Occipital lobe (tissue), 2 donors: Measurements from ENCODE around the gene ICAM5. TPM values are rescaled to one million over a fixed set of nuclear protein-coding genes. Genes with fewer than 3 reads are reported as not detected.
"Not testable (repeated sequence)": the region's sequence is repeated elsewhere in the genome, so short reads cannot be mapped to it uniquely, and the experiment has no call there.

Experiments used
- DNase-seq: peaks from one replicate; lab custom pipeline; 2025; lab: John Stamatoyannopoulos, UW
- total RNA-seq: library from RNA; depleted of rRNA; stranded (reverse); fragments of >200 nt; gene quantifications from one replicate; pipeline ENCODE4 v1.2.3, GENCODE V29; 2014

The ICAM5 gene
- total RNA-seq, 1 donor from 2014 or later, result 3.3 TPM

GRCh38 chr19:10317857-10318462 lies 28.2 kb downstream of the ICAM5 start:
- no peak for DNase-seq

- no peak for DNase-seq
These were observed 29.3 kb downstream of the ICAM5 start for GRCh38 chr19:10318807-10319682.

- no peak for DNase-seq
These were observed 31.1 kb downstream of the ICAM5 start for GRCh38 chr19:10320602-10321416.

GRCh38 chr19:10321417-10321797 lies 31.7 kb downstream of the ICAM5 start:
- no peak for DNase-seq

GRCh38 chr19:10321874-10322835 lies 32.4 kb downstream of the ICAM5 start:
- DNase-seq, result no peak

- no peak for DNase-seq
These were observed 36.0 kb downstream of the ICAM5 start for GRCh38 chr19:10325732-10326131.

- no peak for DNase-seq
These were observed 38.0 kb downstream of the ICAM5 start for GRCh38 chr19:10327793-10328192.

GRCh38 chr19:10328558-10329429 lies 39.0 kb downstream of the ICAM5 start:
- no peak for DNase-seq

GRCh38 chr19:10329555-10329954 lies 39.8 kb downstream of the ICAM5 start:
- DNase-seq, result no peak

GRCh38 chr19:10332158-10332964 lies 42.6 kb downstream of the ICAM5 start:
- no peak for DNase-seq

GRCh38 chr19:10332965-10333757 lies 43.4 kb downstream of the ICAM5 start, which contains the start of gene RAVER1:
Gene RAVER1 (minus strand): TSS chr19:10333529. CDS start chr19:10333507, 22 bp downstream.
- peak; percentile 94 for DNase-seq

GRCh38 chr19:10333758-10334587 lies 44.2 kb downstream of the ICAM5 start:
- no peak for DNase-seq

GRCh38 chr19:10334588-10335351 lies 45.0 kb downstream of the ICAM5 start:
- DNase-seq, result peak; percentile 48

GRCh38 chr19:10335352-10335985 lies 45.7 kb downstream of the ICAM5 start:
- DNase-seq, result no peak

GRCh38 chr19:10336725-10337124 lies 47.0 kb downstream of the ICAM5 start:
- not testable (repeated sequence) for DNase-seq

- no peak for DNase-seq
These were observed 49.2 kb downstream of the ICAM5 start for GRCh38 chr19:10338940-10339339.
